Mesendoderm (in vitro differentiated cells): ENCODE results near the gene TRABD2B.

ENCODE experiments used
- DNase-seq: peaks from one replicate; pipeline ENCODE4 v3.0.0; 2013
- H2AK5ac ChIP-seq: 2 replicates; pipeline ENCODE4 v1.6.1; 2013; ENCODE audit warnings: low read length, inconsistent platforms
- H2BK120ac ChIP-seq: 2 replicates; pipeline ENCODE4 v1.6.1; 2013; ENCODE audit warnings: low read depth, mild to moderate bottlenecking, low read length, moderate library complexity, mixed read lengths
- H2BK15ac ChIP-seq: replicated peaks from 2 replicates; pipeline ENCODE4 v1.6.1; 2013; ENCODE audit warnings: low read depth, mild to moderate bottlenecking, moderate library complexity
- H2BK5ac ChIP-seq: 2 replicates; pipeline ENCODE4 v1.6.1; 2013; ENCODE audit warnings: low read length, inconsistent platforms
- H3K18ac ChIP-seq: 2 replicates; pipeline ENCODE4 v1.6.1; 2013; ENCODE audit warnings: mild to moderate bottlenecking, low read length, mixed read lengths
- H3K23ac ChIP-seq: one replicate; pipeline ENCODE4 v1.6.1; 2013; ENCODE audit warnings: low read length
- H3K27ac ChIP-seq: 2 replicates; pipeline ENCODE4 v1.5.1; 2013; ENCODE audit warnings: low read depth, mild to moderate bottlenecking, inconsistent platforms, low read length, moderate library complexity
- H3K27me3 ChIP-seq: 2 replicates; pipeline ENCODE4 v1.6.1; 2013; ENCODE audit warnings: low read length, control low read depth, mild to moderate bottlenecking, inconsistent platforms; ENCODE audit not compliant: insufficient read depth, poor library complexity
- H3K36me3 ChIP-seq: 2 replicates; pipeline ENCODE4 v1.6.1; 2013; ENCODE audit warnings: low read length, inconsistent platforms; ENCODE audit not compliant: control insufficient read depth, insufficient read depth
- H3K4ac ChIP-seq: one replicate; pipeline ENCODE4 v1.6.1; 2013; ENCODE audit warnings: low read depth, mild to moderate bottlenecking, low read length, moderate library complexity
- H3K4me1 ChIP-seq: 2 replicates; pipeline ENCODE4 v1.6.1; 2013; ENCODE audit warnings: low read depth, low read length, inconsistent platforms; ENCODE audit not compliant: control insufficient read depth
- H3K4me2 ChIP-seq: 2 replicates; pipeline ENCODE4 v1.6.1; 2013; ENCODE audit warnings: low read length
- H3K4me3 ChIP-seq: 2 replicates; pipeline ENCODE4 v1.5.1; 2013; ENCODE audit warnings: mild to moderate bottlenecking, low read length
- H3K56ac ChIP-seq: one replicate; pipeline ENCODE4 v1.6.1; 2013; ENCODE audit warnings: low read length
- H3K79me1 ChIP-seq: 2 replicates; pipeline ENCODE4 v1.6.1; 2013; ENCODE audit warnings: low read length, inconsistent platforms
- H3K79me2 ChIP-seq: 2 replicates; pipeline ENCODE4 v1.6.1; 2013; ENCODE audit warnings: mild to moderate bottlenecking, low read length; ENCODE audit not compliant: control insufficient read depth, insufficient read depth
- H3K9ac ChIP-seq: 2 replicates; pipeline ENCODE4 v1.6.1; 2013; ENCODE audit warnings: low read length, inconsistent platforms
- H4K5ac ChIP-seq: one replicate; pipeline ENCODE4 v1.6.1; 2013; ENCODE audit warnings: low read length
- H4K8ac ChIP-seq: one replicate; pipeline ENCODE4 v1.6.1; 2013; ENCODE audit warnings: low read depth, mild to moderate bottlenecking, control low read depth, low read length, moderate library complexity
- WGBS: extraction: QIAGEN DNeasy Blood & Tissue Kit; methylation state at CpG from one replicate; pipeline ENCODE4 v1.1.7; 2013; ENCODE audit warnings: low lambda C conversion rate, missing lambda C conversion rate; ENCODE audit not compliant: insufficient coverage; ENCODE audit errors: extremely low coverage; 5-methylcytosine and 5-hydroxymethylcytosine counted together

TRABD2B gene

GRCh38 chr1:48018799-48019198 lies 21.6 kb upstream of the TRABD2B start:
- no peaks in the 10 kb centered on the region for H3K36me3 ChIP-seq
- H3K23ac ChIP-seq = no peak overlapping the region
- no peak overlapping the region for H3K27ac ChIP-seq
- no peak overlapping the region for H3K4ac ChIP-seq
- WGBS = no CpG with 5 or more reads among the region's 5 CpGs
- H2AK5ac ChIP-seq = no peak overlapping the region
- H3K4me1 ChIP-seq = peaks cover 7% of the 10 kb centered on the region
- no peak overlapping the region for H4K5ac ChIP-seq
- no peak overlapping the region for H3K4me2 ChIP-seq
- no peak overlapping the region for H4K8ac ChIP-seq
- H2BK15ac ChIP-seq = no peak overlapping the region
- no peak overlapping the region for H2BK5ac ChIP-seq
- no peak overlapping the region for H2BK120ac ChIP-seq
- no peaks in the 10 kb centered on the region for H3K27me3 ChIP-seq
- H3K56ac ChIP-seq = no peak overlapping the region
- no peak overlapping the region for H3K9ac ChIP-seq
- peak overlapping the region; percentile 19 for H3K18ac ChIP-seq
- H3K4me3 ChIP-seq = no peak overlapping the region
- no peaks in the 10 kb centered on the region for H3K79me2 ChIP-seq
- no peaks in the 10 kb centered on the region for H3K79me1 ChIP-seq
- DNase-seq = no peak

- Histone ChIP-seq H3K27ac (no peak overlapping the region), H3K79me2 (no peaks in the 10 kb centered on the region), H3K4ac (no peak overlapping the region), H2AK5ac (no peak overlapping the region), H3K79me1 (no peaks in the 10 kb centered on the region), H3K9ac (no peak overlapping the region), H3K4me2 (no peak overlapping the region), H3K36me3 (no peaks in the 10 kb centered on the region), H3K4me1 (no peaks in the 10 kb centered on the region), H4K5ac (no peak overlapping the region), H3K27me3 (no peaks in the 10 kb centered on the region), H3K23ac (no peak overlapping the region), H4K8ac (no peak overlapping the region), H3K4me3 (no peak overlapping the region), H3K56ac (no peak overlapping the region), H2BK15ac (no peak overlapping the region), H2BK5ac (no peak overlapping the region), H2BK120ac (no peak overlapping the region), H3K18ac (no peak overlapping the region)
- no peak for DNase-seq
- WGBS = no CpG with 5 or more reads among the region's 4 CpGs
Measured at GRCh38 chr1:48017716-48018115, 20.5 kb upstream of the TRABD2B start.

- no peaks in the 10 kb centered on the region for H3K79me2 ChIP-seq
- no peak overlapping the region for H4K8ac ChIP-seq
- H2BK120ac ChIP-seq = no peak overlapping the region
- H3K27ac ChIP-seq = no peak overlapping the region
- H3K4me2 ChIP-seq = no peak overlapping the region
- H3K79me1 ChIP-seq = no peaks in the 10 kb centered on the region
- H3K23ac ChIP-seq = no peak overlapping the region
- no peak overlapping the region for H3K4ac ChIP-seq
- H3K9ac ChIP-seq = no peak overlapping the region
- H3K56ac ChIP-seq = no peak overlapping the region
- no peak overlapping the region for H2BK15ac ChIP-seq
- no CpG with 5 or more reads among the region's 7 CpGs for WGBS
- no peak overlapping the region for H3K4me3 ChIP-seq
- no peaks in the 10 kb centered on the region for H3K36me3 ChIP-seq
- H2BK5ac ChIP-seq = no peak overlapping the region
- no peak overlapping the region for H4K5ac ChIP-seq
- no peaks in the 10 kb centered on the region for H3K4me1 ChIP-seq
- H3K18ac ChIP-seq = no peak overlapping the region
- no peak for DNase-seq
- peak overlapping the region; percentile 43 for H2AK5ac ChIP-seq
- H3K27me3 ChIP-seq = no peaks in the 10 kb centered on the region
Measured at GRCh38 chr1:48016515-48016914, 19.3 kb upstream of the TRABD2B start.

- Histone ChIP-seq H3K4me1 (no peaks in the 10 kb centered on the region), H3K27me3 (no peaks in the 10 kb centered on the region), H2BK5ac (no peak overlapping the region), H3K56ac (no peak overlapping the region), H3K18ac (no peak overlapping the region), H3K4me3 (no peak overlapping the region), H3K4ac (no peak overlapping the region), H2BK120ac (no peak overlapping the region), H2BK15ac (no peak overlapping the region), H3K79me1 (no peaks in the 10 kb centered on the region), H3K4me2 (no peak overlapping the region), H3K9ac (no peak overlapping the region), H4K8ac (no peak overlapping the region), H3K79me2 (no peaks in the 10 kb centered on the region), H2AK5ac (no peak overlapping the region), H3K23ac (no peak overlapping the region), H3K36me3 (no peaks in the 10 kb centered on the region), H4K5ac (no peak overlapping the region), H3K27ac (no peak overlapping the region)
- DNase-seq = no peak
Measured at GRCh38 chr1:48013270-48013669, 16.1 kb upstream of the TRABD2B start.

DNA sequence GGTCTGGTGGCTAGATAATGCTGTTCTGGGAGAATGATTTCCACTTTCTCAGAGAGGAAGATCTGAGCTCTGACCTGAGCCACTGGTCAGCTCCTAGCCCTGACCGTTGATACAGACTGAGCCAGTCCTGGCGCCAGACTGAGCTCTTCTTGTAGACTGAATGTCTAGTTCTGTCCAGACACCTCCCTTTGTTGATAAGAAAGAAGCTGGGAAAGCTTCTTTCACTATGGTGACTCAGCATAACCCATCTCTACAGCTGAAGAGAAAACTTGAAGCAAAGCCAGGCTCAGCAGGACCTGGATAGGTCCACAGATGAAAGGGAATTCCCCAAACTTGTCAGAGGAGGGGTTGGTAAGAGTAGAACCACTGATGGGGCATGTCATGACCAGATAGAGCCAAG lies 9.9 kb upstream of the TRABD2B start:
- Histone ChIP-seq H4K5ac (peak overlapping the region; percentile 28), H3K56ac (no peak overlapping the region), H3K79me2 (no peaks in the 10 kb centered on the region), H3K4me1 (peaks cover 1% of the 10 kb centered on the region), H3K27ac (no peak overlapping the region), H2AK5ac (peak overlapping the region; percentile 39), H3K36me3 (no peaks in the 10 kb centered on the region), H3K23ac (no peak overlapping the region), H3K4ac (no peak overlapping the region), H2BK120ac (no peak overlapping the region), H3K27me3 (no peaks in the 10 kb centered on the region), H4K8ac (no peak overlapping the region), H3K4me3 (no peak overlapping the region), H3K9ac (no peak overlapping the region), H3K4me2 (no peak overlapping the region), H3K18ac (no peak overlapping the region), H2BK5ac (no peak overlapping the region), H3K79me1 (no peaks in the 10 kb centered on the region), H2BK15ac (no peak overlapping the region)
- no peak for DNase-seq
- WGBS = no CpG with 5 or more reads among the region's 2 CpGs

DNA sequence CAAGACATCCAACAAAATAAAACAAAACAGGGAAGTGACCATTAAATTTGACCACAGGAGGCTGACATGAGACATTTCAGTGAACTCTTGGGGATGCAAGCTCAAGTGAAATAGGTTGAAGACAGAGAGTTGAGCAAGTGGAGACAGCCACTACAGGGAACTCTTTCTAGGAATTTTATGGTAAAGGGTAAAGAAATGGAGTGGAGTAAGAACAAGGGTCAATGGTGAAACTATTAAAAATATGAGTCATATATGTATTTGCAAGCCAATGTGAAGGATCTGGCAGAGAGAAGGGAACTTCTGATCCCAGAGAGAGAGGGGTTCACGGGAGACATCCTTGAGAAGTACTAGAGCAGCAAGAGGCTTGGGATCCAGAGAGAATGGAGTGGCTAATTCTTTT lies 9.1 kb upstream of the TRABD2B start:
- no peak overlapping the region for H2BK120ac ChIP-seq
- H3K18ac ChIP-seq = no peak overlapping the region
- H4K5ac ChIP-seq = no peak overlapping the region
- peaks cover 1% of the 10 kb centered on the region for H3K4me1 ChIP-seq
- H3K4me3 ChIP-seq = no peak overlapping the region
- no peaks in the 10 kb centered on the region for H3K79me2 ChIP-seq
- no peak overlapping the region for H3K56ac ChIP-seq
- no peak overlapping the region for H3K27ac ChIP-seq
- H3K27me3 ChIP-seq = no peaks in the 10 kb centered on the region
- WGBS = no CpG with 5 or more reads among the region's 1 CpG
- H4K8ac ChIP-seq = no peak overlapping the region
- H3K4me2 ChIP-seq = no peak overlapping the region
- no peak overlapping the region for H2AK5ac ChIP-seq
- no peak overlapping the region for H3K9ac ChIP-seq
- no peak for DNase-seq
- no peaks in the 10 kb centered on the region for H3K36me3 ChIP-seq
- no peaks in the 10 kb centered on the region for H3K79me1 ChIP-seq
- H3K23ac ChIP-seq = no peak overlapping the region
- no peak overlapping the region for H2BK5ac ChIP-seq
- H3K4ac ChIP-seq = no peak overlapping the region
- no peak overlapping the region for H2BK15ac ChIP-seq
